ENCODE data around the gene KIAA1614.

Gene KIAA1614, protein sequence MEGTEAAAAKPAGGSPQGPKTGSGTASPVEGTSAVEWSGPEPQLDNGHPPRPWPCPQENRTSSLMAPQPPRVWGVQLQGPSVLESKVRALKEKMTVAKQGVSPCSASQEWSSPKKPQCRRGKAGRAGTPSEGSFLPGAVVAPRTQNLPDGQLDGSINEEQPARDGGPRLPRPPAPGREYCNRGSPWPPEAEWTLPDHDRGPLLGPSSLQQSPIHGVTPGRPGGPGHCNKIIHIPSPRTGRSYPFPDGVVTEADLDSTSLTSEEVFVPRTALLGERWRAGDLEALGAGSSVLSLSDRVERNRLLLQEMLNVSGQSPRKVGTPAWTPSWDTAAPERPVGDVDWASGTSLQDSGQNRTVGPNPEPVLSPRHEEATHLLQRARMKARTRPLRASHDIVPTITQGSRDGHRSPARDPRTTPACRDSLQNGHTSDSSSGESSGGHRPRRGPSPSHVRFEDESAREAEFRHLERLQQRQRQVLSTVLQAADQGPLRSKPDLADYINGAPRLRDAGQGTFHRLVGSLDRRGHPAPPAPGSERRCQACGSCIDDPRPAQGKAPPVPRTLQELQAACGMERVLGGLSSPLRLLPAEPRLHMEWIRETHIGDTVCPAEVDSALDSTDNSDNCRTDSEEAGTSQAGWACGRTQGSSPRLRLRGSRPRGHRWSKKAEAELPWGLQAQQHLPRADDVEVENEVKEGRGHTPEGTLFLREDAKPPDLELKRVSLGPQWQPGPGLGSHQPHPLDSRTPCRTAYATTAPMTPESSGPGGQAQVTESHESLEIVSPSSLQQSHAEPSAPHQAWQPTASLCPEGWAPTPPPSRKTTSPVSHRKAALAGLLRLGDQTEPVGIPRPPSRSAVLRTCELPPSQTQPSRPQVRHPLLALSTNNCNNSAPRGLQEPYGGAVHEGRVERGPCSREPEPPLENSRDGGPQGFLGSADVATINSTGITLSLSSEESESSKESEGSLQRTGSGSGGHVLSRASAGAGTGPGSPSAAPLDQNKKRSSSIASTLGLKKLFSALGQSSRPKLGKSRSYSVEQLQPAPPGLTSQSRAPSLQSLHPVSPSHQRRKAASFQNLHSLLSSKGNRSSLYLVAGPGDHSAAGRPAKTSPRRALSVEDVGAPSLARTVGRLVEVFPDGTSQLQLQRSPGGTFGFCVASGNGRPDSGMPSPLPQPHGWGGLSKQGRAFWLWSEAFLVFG

DNA sequence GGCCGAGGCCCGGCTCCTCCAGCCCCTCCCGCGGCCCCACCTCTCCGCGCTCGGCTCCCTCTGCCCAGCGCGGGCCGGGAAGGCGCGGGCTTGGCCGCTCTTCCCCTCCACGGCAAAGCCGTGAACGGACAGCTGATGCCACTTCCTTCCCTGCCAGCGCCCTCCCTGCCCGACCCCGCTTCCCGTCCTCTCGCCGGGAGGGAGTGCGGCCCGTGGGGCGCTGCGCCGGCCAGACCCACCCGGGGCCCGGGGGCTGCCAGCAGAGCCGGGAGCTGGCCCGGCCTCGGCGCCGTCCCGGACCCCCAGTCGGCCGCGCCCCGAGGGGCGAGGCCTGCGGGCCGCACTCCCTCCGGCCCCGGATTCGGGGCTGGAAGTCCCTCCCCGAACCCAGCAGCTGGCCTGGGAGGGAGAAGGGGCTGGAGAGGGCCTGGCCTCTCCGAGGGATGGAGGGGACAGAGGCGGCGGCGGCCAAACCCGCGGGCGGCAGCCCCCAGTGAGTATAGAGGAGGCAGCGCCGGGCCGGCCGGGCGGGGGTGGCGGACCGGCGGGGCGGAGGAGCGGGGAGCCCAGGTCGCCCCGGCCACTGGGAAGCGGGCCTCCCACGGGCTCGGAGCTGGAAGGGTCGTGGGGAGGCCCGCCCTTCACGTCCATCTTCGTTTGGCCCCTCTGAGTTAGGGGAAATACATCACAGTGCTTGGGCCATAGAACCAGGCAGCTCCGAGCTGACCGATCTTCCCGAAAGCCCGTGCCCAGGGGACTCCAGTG, at the start of gene KIAA1614:
Gene KIAA1614 (plus strand): TSS at position 97 of the 765 bp plus-strand sequence. CDS start 347 bp downstream, at position 444.
- DNase-seq = no peak

DNA sequence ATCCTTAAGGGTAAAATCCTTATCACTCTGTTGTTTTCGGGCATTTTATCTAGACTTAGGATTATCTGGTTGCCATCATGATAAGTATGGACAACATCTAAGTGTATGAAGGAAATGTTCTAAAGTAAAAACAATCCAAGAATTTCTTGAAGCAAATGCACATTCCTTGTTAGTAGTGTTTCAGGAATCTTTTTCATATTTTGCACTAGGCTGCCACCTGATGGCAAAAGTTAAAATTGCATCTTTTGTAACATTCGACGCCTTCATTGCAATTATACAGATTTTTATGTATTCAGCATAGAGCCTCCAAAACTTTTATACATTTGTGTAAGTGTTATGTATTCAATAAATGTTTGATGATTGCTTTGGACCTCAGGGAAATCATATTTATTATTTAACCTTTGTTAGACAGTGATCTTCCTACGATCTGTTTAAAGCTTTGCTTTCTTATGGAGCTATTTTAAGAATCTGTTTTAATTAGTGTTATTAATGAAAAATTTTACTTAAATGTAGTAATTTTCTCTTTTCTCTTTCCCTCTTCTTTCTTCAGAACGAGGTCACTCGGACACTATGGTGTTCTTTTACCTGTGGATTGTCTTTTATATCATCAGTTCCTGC, 49.4 kb upstream of the KIAA1614 start:
- no peak for DNase-seq

DNA sequence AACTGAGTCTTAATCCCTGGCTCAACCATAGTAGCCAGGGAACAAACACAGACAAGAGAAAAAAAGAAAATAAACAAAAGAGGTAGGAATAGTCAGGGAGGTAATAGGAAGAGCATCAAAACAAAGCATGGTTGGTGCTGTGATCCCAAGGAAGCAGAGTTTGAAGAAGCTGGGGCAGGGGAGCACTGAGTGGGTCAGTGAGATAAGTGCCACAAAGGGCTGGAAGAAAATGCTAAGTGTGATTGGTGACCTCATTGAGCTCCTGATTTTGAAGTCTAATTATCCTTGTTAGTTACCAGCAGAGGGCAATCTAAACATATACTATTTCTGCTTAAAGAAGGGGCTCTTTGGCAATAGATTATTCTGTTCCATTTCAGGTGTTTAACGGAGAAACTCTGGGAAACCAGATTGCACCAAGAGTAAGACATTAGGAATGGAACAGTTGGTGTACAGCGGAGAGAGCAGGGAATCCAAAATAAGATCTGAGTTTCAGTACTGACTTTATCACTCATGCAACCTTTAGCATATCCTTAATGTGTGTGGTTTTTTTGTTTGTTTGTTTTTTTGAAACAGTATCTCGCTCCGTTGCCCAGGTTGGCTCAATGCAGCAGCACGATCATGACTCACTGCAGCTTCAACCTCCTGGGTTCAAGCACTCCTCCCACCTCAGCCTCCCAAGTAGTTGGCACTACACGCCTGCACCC, 30.7 kb upstream of the KIAA1614 start:
- DNase-seq = no peak

DNA sequence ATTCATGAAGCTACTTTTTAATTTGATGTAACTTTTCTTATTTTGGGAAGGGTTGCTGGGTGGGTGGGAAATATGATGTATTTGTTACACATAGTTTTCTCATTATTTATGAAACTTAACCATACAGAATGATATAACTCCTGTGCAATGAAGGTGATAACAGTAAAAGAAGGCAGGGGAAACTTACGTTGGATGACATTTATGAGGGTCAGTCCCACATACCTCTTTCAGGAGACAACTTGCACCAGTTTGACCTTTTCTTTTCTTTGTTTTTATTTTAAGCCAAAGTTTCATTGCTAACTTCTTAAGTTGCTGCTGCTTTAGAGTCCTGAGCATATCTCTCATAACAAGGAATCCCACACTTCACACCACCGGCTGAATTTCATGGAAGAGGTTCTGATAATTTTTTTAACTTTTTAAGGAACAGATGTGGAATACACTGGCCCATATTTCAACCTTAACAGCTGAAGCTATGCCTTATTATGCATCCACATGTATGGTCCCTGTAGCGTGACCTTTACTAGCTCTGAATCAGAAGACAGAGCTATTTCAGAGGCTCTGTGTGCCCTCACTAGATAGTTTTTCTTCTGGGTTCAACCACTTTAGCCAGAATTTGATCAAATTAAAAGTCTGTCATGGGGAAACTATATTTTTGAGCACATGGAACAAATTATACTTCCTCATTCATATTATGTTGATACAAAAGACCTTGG, 28.0 kb upstream of the KIAA1614 start:
- DNase-seq = no peak

DNA sequence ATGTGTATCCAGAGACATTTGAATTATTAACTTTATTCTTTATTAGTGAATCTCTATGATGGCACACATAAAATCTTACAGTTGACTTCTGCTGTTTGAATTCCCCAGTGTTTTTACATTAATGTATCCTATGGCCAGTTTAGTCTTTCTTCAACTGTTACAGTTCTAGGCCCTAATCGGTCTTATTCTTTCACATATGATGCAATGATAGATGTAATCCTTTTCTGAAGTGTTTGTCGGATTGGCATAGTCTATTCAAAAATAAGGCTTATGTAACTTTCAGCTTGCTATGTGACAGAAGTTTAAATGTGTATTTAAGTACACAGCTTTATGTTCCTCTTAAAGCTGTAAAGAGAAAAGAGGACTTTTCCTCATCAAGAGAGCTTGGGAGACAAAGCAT, 26.4 kb upstream of the KIAA1614 start:
- DNase-seq = no peak

DNA sequence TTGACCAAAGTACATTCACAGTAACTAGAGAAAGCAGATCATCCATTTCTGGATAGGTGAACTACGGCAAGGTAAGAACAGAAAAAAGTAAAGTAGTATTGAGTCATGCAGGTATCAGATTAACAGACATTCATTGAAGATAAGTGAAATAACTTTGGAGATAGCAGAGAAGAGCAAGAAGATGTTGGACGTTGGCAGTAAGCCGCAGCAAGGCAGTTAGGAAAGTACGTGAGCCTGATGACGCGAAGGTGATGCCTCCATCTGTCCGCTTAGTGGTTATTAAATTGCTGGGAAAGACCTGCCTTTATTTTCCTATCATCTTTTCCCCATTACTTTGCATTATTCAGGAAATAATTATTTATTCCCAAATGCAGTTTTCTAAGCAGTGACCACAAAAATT, 24.9 kb upstream of the KIAA1614 start:
- DNase-seq = no peak

DNA sequence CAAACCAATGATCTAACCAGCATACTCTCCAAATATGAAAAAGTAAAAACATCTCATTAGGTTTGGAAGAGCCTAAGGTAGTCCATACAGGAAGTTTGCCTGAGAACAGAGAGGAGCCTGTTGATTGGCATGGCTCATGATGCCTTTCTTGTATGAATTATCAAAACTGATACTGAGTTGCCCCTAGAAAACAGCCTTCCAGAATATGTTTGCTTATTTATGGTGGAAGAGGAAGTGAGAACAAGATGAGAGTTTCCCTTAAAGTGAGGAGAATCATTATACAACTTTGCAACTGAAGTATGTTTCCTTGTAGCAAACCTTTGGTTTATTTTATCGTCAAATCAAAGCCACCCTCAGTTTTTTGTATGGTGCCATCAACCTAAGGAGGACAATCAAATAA, 23.8 kb upstream of the KIAA1614 start:
- DNase-seq = no peak

DNA sequence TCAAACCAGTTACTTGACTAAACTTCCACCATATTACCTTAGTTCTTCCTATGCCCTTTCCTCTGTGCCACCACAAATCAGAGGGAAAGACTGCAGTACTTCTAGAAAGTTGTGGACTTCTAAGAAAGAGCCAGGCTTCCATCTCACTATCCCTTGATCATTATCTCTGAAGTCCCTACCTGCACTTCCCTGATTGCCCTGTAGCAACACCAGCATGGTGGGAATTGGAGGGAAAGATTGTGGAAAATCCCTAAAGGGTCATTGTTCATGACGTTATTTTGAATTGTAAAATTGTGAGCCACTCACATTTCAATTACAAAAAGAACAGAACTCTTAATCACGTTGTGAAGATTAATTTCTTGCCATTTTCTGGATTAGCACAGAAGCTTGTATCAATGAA, 23.4 kb upstream of the KIAA1614 start:
- no peak for DNase-seq

DNA sequence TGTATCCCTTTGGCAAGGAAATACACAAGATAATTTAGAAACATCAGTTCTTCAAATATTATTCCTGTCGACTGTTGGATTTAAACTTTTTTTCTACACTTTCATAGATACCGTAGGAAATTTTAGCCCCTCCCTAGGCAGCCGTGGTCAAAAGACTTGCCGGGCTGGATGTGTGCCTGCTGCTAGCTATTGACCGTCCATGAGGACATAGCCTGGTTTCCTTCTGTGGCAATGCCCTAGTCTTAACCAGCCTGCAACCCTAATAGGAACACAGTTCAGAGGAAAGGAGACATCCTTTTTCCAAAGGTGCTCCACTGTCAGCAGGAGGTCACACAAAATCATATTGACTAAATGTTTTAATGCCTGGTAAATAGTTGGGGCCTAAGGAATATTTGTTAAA, 20.4 kb upstream of the KIAA1614 start:
- DNase-seq = no peak

DNA sequence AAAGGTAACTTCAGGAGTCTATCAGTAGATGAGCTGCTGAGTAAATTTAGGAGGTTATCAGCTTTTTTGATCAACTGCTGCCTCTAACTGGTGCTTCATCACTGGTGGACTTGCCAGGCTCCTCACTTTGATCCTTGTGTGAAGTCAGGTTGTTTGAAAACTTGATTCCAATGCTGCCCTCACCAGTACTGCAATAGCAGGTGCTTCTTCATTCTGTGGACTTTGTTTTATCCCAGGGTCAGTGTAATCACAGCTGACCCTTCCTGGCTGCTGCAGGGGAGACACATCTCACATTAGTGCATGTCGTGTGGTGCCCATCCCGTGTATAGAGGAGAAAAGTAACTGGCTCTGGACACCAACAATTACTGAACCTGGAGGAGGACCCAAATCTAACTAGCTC, 20.0 kb upstream of the KIAA1614 start:
- DNase-seq = no peak

DNA sequence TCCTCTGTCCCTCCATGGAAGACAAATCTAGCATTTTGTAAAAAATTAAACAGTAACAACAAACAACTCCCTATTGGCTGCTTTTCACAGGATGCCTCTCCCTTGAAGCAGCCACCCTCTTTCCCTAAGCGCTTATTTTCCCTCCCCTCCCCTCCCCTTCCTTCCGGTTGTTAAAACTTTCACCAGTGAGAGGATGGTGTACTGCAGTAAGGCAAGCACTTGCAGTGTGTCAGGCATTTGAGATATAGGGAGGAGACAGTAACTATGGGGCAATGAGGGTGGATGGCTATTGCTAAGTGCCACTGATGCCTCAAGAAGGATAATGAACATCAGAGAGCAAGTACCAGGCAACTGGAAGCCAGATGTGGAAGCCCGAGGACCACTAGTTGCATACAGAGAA, 19.1 kb upstream of the KIAA1614 start:
- DNase-seq = no peak

DNA sequence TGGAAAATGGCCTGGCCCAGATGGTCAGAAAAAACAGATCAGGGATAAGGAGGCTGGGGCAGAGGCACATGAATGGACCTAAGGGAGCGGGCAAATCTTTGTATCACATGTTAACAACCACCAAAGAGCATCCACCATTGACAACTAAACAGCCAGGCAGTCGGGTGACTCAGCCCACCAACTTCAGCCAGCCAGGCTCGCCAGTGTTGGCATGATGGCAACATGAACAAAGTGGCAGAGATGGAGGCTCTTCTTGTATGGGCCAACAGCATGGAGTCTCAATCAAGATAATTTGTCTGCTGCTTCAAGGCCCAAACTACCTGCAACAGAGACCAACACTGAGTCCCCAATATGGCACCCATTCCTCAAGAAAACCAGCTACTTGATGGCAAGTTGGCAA, 16.5 kb upstream of the KIAA1614 start:
- DNase-seq = no peak

DNA sequence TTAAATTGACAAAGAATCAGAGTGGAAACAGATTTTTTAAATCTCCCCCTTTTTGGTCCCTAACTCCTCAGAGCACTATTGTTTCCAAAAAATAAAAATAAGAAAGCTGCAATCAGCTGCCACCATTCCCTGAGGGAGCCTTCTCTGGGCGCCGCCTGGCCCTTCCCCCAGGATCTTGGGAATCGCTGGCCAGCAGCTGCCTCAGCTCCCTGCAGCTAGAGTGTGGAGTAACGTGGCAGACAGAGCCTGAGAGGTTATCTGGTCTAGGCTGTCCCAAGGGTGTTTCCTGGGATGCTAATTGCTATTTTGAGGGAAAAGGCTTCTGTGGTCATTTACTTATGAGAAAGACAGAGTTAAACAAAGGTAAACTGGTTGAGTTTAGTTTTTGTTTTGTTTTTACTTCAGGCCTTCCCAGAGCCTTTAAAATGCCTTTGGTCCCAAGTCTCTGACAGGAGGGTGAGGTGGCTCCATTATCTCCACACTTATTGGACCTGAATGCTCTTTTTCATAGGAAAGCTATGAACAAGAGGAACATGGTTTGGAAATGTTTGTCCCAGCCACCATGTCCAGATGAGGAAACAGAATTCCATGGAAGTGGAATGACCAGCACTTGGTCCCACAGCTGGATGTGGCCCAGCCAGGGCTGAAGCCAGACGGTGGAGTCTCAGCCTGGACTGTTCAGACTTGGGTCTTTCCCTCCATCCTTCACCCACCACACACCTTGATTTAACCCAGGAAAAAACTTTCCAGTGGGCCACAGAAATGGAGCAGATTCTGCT, 14.1 kb upstream of the KIAA1614 start:
- no peak for DNase-seq

DNA sequence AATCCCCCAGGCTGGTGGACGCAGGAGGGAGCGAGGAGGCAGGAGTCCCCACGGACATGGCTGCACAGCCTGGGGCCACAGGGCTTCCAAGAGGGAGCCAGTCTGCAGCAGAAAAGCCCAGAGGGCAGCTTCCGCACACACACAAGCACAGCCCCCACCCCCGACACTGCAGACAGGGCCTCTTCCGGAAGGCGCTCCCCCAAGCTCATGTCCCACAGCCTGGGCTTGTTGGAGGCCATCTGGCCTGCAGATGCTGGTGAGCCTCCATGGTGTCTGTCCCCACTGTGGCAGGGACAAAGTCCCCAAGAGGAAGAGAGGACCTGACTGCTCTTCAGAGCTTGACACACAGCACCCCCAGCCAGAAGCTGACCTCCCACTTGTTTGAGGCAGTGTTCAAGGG, 13.4 kb upstream of the KIAA1614 start:
- no peak for DNase-seq

DNA sequence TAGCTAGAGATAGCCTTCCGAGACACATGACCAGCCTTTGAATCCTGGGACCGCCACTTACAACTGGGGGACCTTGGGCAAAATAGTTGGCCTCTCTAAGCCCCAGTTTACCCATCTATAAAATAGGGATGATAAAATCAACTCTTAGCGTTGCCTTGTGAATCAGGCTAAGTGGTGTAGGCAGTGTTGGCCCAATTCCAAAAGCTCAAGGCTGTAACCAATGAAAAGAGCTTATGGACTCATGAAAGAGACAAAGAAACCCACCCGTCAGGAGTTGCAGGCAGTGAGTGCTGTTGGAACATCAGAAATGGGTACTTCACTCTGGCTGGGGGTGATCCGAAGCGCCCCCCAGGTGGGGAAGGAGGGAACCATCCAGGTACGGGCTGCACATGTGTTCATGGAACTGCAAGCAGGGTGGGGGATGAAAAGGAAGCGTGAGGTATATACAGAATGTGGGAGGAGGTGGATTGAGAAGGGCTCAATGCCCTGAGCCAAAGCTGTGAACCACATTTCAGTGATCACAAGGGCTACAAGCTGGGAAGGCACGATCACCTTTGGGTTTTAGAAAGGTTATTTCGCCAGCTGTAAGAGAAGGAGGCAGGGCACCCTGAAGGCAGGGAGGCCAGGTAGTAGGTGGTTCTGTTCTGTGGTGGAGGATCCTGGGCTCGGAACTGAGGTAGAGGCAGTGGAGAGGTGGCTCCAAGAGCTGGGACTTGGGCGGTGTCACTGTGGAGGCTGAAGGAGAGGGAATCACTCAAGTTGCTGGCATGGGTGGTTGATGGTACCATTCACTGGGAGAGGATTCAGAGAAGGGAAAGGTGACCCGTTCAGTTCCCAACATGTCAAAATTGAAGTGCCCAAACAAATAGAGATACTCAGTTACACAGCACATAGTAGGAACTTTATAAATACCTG, 11.4 kb upstream of the KIAA1614 start:
- DNase-seq = no peak

DNA sequence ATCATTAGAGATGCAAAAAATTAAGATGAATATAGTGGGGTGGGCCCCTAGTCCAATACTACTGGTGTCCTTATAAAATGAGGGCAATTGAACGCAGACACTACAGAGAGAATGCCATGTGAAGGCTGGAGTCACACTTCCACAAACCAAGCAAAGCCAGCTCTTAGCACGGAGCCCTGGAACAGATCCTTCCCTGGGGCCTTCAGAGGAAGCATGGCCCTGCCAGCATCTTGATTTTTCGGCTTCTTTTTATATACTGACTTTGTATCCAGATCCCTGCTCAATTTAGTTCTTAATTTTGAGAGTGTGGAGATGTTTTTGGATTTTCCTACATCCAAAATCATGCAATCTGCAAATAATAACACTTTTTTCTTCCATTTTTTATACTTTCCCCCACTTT, 10.2 kb upstream of the KIAA1614 start:
- no peak for DNase-seq

DNA sequence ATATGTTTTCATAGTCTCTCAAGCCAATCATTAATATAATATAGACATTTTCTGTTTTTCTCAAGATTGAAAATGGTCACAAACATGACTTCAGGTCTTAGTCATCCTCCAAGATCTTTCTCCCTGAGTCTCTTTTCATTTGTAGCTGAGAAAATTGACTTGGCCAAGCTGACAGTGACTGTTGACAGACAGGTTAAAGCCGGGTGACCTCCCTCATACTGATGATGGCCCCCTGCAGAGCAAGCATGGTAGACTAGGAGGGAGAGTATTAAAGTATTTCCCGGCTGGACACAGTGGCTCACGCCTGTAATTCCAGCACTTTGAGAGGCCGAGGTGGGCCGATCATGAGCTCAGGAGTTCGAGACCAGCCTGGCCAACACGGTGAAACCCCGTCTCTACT, 6.8 kb upstream of the KIAA1614 start:
- DNase-seq = no peak

DNA sequence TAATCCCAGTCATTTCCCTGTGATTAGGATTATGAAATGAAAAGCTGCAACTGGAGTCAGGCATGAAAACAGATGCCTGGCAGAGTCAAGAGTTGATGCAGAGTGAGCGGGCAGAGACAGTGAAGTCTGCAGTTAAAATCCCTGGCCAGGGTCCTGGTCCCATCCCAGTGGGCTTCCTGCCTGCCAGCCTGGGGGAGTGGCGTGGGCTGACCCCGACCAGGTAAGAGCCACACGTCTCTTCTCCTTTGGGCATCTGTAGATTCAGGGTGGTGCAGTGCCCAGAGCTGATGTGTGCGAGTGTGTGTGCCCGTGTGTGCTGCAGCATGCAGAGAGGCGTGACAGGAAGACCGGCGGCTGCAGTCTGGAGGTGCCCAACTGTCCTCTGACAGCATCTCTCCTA, 6.2 kb upstream of the KIAA1614 start:
- DNase-seq = no peak

Measured in SIG-M5 (cell line).